Natural killer cell (primary cell): ENCODE data around the gene ZNF74. TPM values are rescaled to one million over a fixed set of nuclear protein-coding genes. Genes with fewer than 3 reads are reported as not detected.

Experiments
- ATAC-seq, 3 donors: fragments of 150-1000 bp in 2 of 3; fragments of 200-7000 bp in 1 of 3; cut with Tn5 transposase; 1 replicate in 1 of 3; 2 replicates in 2 of 3; pipeline ENCODE4 v1.10.0; 2021; ENCODE audit warnings: mild to moderate bottlenecking in 2 of 3, moderate library complexity in 2 of 3
- DNase-seq, 2 donors: peaks; one replicate each; pipeline versions ENCODE4 v3.0.0 to v3.0.0-alpha.2; 2013 to 2021; ENCODE audit warnings: mixed read lengths in 1 of 2
- H3K27ac ChIP-seq: one replicate; pipeline ENCODE4 v1.5.1; 2013; ENCODE audit warnings: mild to moderate bottlenecking, low read length
- H3K27me3 ChIP-seq: one replicate; pipeline ENCODE4 v1.6.1; 2013; ENCODE audit warnings: low read length; ENCODE audit not compliant: control insufficient read depth, insufficient read depth
- H3K36me3 ChIP-seq: one replicate; pipeline ENCODE4 v1.6.1; 2013; ENCODE audit warnings: low read length; ENCODE audit not compliant: control insufficient read depth, insufficient read depth
- H3K4me1 ChIP-seq: one replicate; pipeline ENCODE4 v1.6.1; 2013; ENCODE audit warnings: low read length; ENCODE audit not compliant: control insufficient read depth, insufficient read depth
- H3K4me3 ChIP-seq: one replicate; pipeline ENCODE4 v1.5.1; 2013; ENCODE audit warnings: low read length
- H3K9me3 ChIP-seq: one replicate; pipeline ENCODE4 v1.6.1; 2013; ENCODE audit warnings: low read length; ENCODE audit not compliant: control insufficient read depth, insufficient read depth
- H3K27ac Mint-ChIP-seq, 2 donors: one replicate each; pipeline ENCODE4 v1.8.0; 2022; ENCODE audit warnings: mild to moderate bottlenecking in 2 of 2, mixed read lengths in 2 of 2, moderate library complexity in 1 of 2
- H3K27me3 Mint-ChIP-seq, 2 donors: one replicate each; pipeline ENCODE4 v1.8.0; 2022; ENCODE audit warnings: low read depth in 2 of 2, mixed read lengths in 2 of 2
- H3K36me3 Mint-ChIP-seq: one replicate; pipeline ENCODE4 v1.8.0; 2022; ENCODE audit warnings: mixed read lengths
- H3K4me1 Mint-ChIP-seq, 2 donors: one replicate each; pipeline ENCODE4 v1.8.0; 2022; ENCODE audit warnings: mixed read lengths in 2 of 2
- H3K4me3 Mint-ChIP-seq: one replicate; pipeline ENCODE4 v1.8.0; 2022; ENCODE audit warnings: mild to moderate bottlenecking, moderate library complexity, mixed read lengths
- H3K9me3 Mint-ChIP-seq, 2 donors: one replicate each; pipeline ENCODE4 v1.8.0; 2022; ENCODE audit warnings: mixed read lengths in 2 of 2
- WGBS: methylation state at CpG from one replicate; pipeline ENCODE4 v1.1.7; 2013; ENCODE audit warnings: missing lambda C conversion rate; ENCODE audit not compliant: insufficient coverage; 5-methylcytosine and 5-hydroxymethylcytosine counted together
- intact Hi-C: fragments of 100-400 bp; cut with micrococcal nuclease; formaldehyde crosslinking; loops from one replicate; pipeline ENCODE4 v1.14.2; 2022
- total RNA-seq, 4 donors: library from RNA; stranded (reverse); fragments of 120-200 nt in 1 of 4; gene quantifications; one replicate each; pipeline versions ENCODE4 v1.2.3 to v1.2.4, GENCODE V29; 2013 to 2022
- TF ChIP-seq, protein P1 (sequence below): fragments of 200-600 bp; IDR thresholded peaks from one replicate; pipeline ENCODE4 v1.8.0; 2022; ENCODE audit warnings: antibody characterized with exemption

ZNF74 gene
- total RNA-seq, 3 donors from 2014 or later (not counting 1 experiment from before 2014, with no cell fraction given) = 7.7 to 18.2 (median 10.4) TPM

DNA sequence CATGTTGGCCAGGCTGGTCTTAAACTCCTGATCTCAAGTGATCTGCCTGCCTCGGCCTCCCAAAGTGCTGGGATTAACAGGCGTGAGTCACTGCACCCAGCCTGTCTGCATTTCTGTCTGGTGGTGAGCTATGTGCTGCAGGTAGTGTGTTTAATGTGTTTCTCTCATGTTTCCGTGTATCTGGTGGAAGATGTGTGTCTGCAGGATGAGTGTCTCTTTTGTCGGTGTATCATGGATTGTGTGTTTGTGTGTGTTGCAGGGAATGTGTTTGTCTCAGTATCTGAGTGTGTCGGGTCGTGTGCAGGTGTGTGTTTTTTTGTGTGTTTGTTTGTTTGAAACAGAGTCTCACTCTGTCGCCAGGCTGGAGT lies 27.5 kb downstream of the ZNF74 start:
- H3K36me3 Mint-ChIP-seq = no peaks in the 10 kb centered on the region
- H3K4me3 ChIP-seq = no peak overlapping the region
- H3K4me3 Mint-ChIP-seq = no peak overlapping the region
- no peak for DNase-seq
- intact Hi-C loops = loop anchor here (10.0 kb wide), 1 partner anchor 143 kb away; no protein-coding TSS in a partner anchor
- WGBS = 89% methylated on average over 7 of the region's 7 CpGs
- no peak for ATAC-seq
- peaks cover 12% of the 10 kb centered on the region for H3K27me3 ChIP-seq
- peaks cover 0 to 7% of the 10 kb centered on the region in 2 donors for H3K27me3 Mint-ChIP-seq
- H3K36me3 ChIP-seq = no peaks in the 10 kb centered on the region
- no peaks in the 10 kb centered on the region for H3K9me3 ChIP-seq
- H3K9me3 Mint-ChIP-seq = no peaks in the 10 kb centered on the region
- H3K4me1 ChIP-seq = peaks cover 8% of the 10 kb centered on the region
- peaks cover 0 to 5% of the 10 kb centered on the region in 2 donors for H3K4me1 Mint-ChIP-seq
- H3K27ac Mint-ChIP-seq = no peak overlapping the region
- TF ChIP-seq, protein P1, sequence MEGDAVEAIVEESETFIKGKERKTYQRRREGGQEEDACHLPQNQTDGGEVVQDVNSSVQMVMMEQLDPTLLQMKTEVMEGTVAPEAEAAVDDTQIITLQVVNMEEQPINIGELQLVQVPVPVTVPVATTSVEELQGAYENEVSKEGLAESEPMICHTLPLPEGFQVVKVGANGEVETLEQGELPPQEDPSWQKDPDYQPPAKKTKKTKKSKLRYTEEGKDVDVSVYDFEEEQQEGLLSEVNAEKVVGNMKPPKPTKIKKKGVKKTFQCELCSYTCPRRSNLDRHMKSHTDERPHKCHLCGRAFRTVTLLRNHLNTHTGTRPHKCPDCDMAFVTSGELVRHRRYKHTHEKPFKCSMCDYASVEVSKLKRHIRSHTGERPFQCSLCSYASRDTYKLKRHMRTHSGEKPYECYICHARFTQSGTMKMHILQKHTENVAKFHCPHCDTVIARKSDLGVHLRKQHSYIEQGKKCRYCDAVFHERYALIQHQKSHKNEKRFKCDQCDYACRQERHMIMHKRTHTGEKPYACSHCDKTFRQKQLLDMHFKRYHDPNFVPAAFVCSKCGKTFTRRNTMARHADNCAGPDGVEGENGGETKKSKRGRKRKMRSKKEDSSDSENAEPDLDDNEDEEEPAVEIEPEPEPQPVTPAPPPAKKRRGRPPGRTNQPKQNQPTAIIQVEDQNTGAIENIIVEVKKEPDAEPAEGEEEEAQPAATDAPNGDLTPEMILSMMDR = no peak
- H3K27ac ChIP-seq = no peak overlapping the region

DNA sequence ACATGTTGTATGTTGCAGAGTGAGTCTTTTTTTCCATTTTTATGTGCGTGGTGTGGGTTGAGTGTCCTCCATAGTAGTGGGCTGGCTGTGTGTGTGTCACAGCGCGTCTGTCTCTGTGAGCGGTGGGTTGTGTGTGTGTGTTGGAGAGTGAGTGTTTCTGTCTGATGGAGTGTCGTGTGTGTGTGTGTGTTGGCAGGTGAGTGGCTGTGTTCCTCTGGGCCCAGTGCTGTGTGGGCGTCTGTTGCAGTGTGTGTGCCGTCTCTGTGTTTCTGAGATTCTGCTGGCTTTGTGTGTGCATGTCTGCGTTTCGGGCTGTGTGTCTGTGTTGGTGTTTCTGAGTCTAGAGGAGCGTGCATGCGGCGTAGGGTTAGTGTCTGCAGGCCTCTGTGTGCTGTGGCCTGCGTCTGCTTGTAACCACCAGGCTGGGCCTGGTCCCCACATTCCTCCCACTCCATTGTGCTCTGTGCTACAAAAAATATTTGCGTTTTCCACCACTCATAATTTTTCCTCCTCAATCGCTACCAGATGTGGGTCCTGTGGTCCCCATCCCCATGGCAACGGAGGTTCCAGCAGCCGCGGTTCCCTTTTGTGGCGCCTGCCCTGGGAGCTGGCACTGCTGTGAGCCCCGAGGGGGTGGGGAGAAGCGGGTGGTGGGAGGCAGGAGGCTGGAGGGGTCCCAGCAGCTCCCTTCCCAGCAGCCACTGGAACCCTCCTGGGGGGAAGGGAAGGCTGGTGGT lies 28.5 kb downstream of the ZNF74 start:
- H3K27ac ChIP-seq = no peak overlapping the region
- intact Hi-C loops = loop anchor here (10.0 kb wide), 1 partner anchor 142 kb away; no protein-coding TSS in a partner anchor
- no peaks in the 10 kb centered on the region for H3K36me3 ChIP-seq
- peaks cover 0 to 5% of the 10 kb centered on the region in 2 donors for H3K4me1 Mint-ChIP-seq
- H3K9me3 Mint-ChIP-seq = no peaks in the 10 kb centered on the region
- H3K27me3 Mint-ChIP-seq = peaks cover 6 to 13% of the 10 kb centered on the region in 2 donors
- TF ChIP-seq, protein P1 = no peak
- H3K4me3 Mint-ChIP-seq = no peak overlapping the region
- H3K27me3 ChIP-seq = peaks cover 20% of the 10 kb centered on the region
- H3K36me3 Mint-ChIP-seq = no peaks in the 10 kb centered on the region
- WGBS = 54% methylated on average over 21 of the region's 21 CpGs
- no peak overlapping the region for H3K27ac Mint-ChIP-seq
- DNase-seq (no peak), ATAC-seq (no peak)
- H3K4me1 ChIP-seq = peaks cover 8% of the 10 kb centered on the region
- H3K4me3 ChIP-seq = no peak overlapping the region
- no peaks in the 10 kb centered on the region for H3K9me3 ChIP-seq

DNA sequence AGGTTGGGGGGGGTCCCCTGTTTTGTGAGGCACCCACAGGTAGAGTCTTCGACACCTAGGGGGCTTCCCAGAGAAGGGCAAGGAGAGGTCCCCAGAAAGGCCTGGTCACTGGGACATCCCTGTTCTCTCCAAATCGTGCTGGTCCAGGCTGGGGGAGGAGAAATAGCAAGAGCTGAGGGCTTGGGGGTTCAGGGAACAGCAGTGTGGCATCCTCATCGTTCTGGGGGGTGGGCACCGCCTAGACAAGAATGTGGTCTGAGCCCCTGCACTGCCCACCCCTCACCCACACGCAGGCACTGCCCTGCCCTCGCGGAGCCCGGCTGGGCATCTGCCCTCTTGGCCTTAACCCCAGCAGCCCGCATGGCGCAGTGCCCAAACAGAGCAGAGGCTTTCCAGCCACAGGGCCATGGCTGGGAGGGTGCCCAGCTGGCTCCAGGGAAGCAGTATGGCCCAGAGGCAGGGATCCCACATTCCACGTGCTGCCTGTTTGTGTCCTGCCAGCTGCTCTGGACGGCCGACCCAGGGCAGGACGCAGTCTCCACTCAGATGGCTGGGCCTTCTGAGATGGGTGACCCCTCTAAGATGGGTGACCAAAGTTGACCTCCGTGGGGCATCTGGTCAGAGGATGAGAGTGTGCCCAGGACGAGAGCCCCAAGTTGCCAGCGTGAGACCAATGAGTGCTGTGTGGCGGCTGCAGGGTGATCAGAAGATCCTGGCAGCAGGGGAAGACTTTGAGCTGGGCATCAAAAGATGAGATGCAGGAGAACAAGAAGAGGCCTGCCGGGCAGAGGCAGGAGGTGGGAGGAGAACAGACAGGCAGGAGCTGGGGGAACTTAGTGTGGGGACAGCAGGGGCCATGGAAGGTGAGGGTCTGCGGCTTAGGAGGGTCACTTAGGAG lies 29.3 kb downstream of the ZNF74 start:
- peaks cover 21% of the 10 kb centered on the region for H3K27me3 ChIP-seq
- H3K36me3 ChIP-seq = no peaks in the 10 kb centered on the region
- H3K4me3 ChIP-seq = no peak overlapping the region
- H3K27me3 Mint-ChIP-seq = peaks cover 6 to 13% of the 10 kb centered on the region in 2 donors
- H3K36me3 Mint-ChIP-seq = no peaks in the 10 kb centered on the region
- no peaks in the 10 kb centered on the region for H3K9me3 Mint-ChIP-seq
- WGBS = 78% methylated on average over 20 of the region's 20 CpGs
- peaks cover 3% of the 10 kb centered on the region for H3K4me1 ChIP-seq
- ATAC-seq = no peak
- no peak overlapping the region for H3K4me3 Mint-ChIP-seq
- no peak overlapping the region for H3K27ac Mint-ChIP-seq
- peaks cover 0 to 5% of the 10 kb centered on the region in 2 donors for H3K4me1 Mint-ChIP-seq
- H3K27ac ChIP-seq = no peak overlapping the region
- no peak for DNase-seq
- H3K9me3 ChIP-seq = no peaks in the 10 kb centered on the region
- intact Hi-C loops = loop anchor here (10.0 kb wide), 1 partner anchor 142 kb away; no protein-coding TSS in a partner anchor
- TF ChIP-seq, protein P1 = no peak
